HepG2 (cell line): ENCODE measurements around the gene P2RX1. TPM values are rescaled to one million over a fixed set of nuclear protein-coding genes. Genes with fewer than 3 reads are reported as not detected.

Source experiments
- ATAC-seq: fragments of 200-7000 bp; cut with Tn5 transposase; 3 replicates; pipeline ENCODE4 v1.9.1; 2020; ENCODE audit warnings: mild to moderate bottlenecking, moderate library complexity
- BruUV-seq: library from RNA; stranded (reverse); fragments of 400-500 nt; replicated peaks from 2 replicates; lab custom pipeline; 2021; lab: Mats Ljungman, UMichigan
- CTCF ChIA-PET: fragments of 300-600 bp; formaldehyde crosslinking; extraction: SDS; loops from one replicate; lab custom pipeline; 2021; ENCODE audit warnings: low total read pairs, inconsistent platforms, low intra/inter-chr PET ratio; lab: Yijun Ruan, JAX
- POLR2A ChIA-PET: fragments of 350-600 bp; sonication (Branson Sonifier 250); formaldehyde crosslinking; loops from one replicate; lab custom pipeline; 2020; ENCODE audit warnings: antibody characterized with exemption, inconsistent platforms; lab: Yijun Ruan, JAX
- DNase-seq: peaks from one replicate; pipeline ENCODE4 v3.0.0-alpha.2; 2015; ENCODE audit warnings: low spot score
- FAIRE-seq: peaks from 3 replicates; lab custom pipeline; 2011; peaks lifted over from hg19 to GRCh38; lab: Jason Lieb, UNC
- H2AFZ ChIP-seq: one replicate; pipeline ENCODE4 v1.6.1; 2011; ENCODE audit warnings: low read length, inconsistent platforms
- H3K27ac ChIP-seq: fragments of 300-600 bp; 3 replicates; pipeline ENCODE4 v1.8.0; 2011; ENCODE audit warnings: mixed run types, mild to moderate bottlenecking, mixed read lengths, low read length, inconsistent platforms; ENCODE audit not compliant: insufficient read depth; ENCODE audit errors: extremely low read length
- H3K27me3 ChIP-seq, 2 experiments: fragments of 200-600 bp in 1 of 2; 2 replicates in 1 of 2; 3 replicates in 1 of 2; pipeline versions ENCODE4 v1.6.0 to v1.8.0; 2011; ENCODE audit warnings: low read length in 2 of 2, mild to moderate bottlenecking in 2 of 2, moderate library complexity in 2 of 2, inconsistent platforms in 1 of 2; ENCODE audit not compliant: insufficient read depth in 2 of 2, control insufficient read depth in 1 of 2
- H3K36me3 ChIP-seq, 2 experiments: fragments of 200-600 bp in 1 of 2; replicated peaks in 1 of 2; 2 replicates in 1 of 2; 3 replicates in 1 of 2; pipeline versions ENCODE4 v1.5.1 to v1.8.0; 2011; ENCODE audit warnings: low read length in 2 of 2, inconsistent platforms in 1 of 2; ENCODE audit not compliant: insufficient read depth in 2 of 2, control insufficient read depth in 1 of 2
- H3K4me1 ChIP-seq: 2 replicates; pipeline ENCODE4 v1.5.1; 2012; ENCODE audit warnings: low read length, inconsistent platforms; ENCODE audit not compliant: insufficient read depth
- H3K4me2 ChIP-seq: 2 replicates; pipeline ENCODE4 v1.6.0; 2011; ENCODE audit warnings: low read depth, low read length, inconsistent platforms
- H3K4me3 ChIP-seq, 3 experiments: fragments of 200-600 bp in 1 of 3; sonication (generic), shearing (Covaris generic) in 1 of 3; replicated peaks in 1 of 3; 2 replicates each; pipeline ENCODE4 v1.5.1; 2011 to 2016; ENCODE audit warnings: low read length in 3 of 3, inconsistent platforms in 2 of 3, low read depth in 2 of 3, mild to moderate bottlenecking in 2 of 3, control low read depth in 1 of 3, mixed read lengths in 1 of 3; ENCODE audit not compliant: insufficient read depth in 1 of 3
- H3K79me2 ChIP-seq: one replicate; pipeline ENCODE4 v1.6.1; 2011; ENCODE audit warnings: low read length, inconsistent platforms; ENCODE audit not compliant: insufficient read depth
- H3K9ac ChIP-seq: 2 replicates; pipeline ENCODE4 v1.6.0; 2011; ENCODE audit warnings: mild to moderate bottlenecking, low read depth, low read length, inconsistent platforms; ENCODE audit not compliant: insufficient read depth
- H3K9me3 ChIP-seq: 2 replicates; pipeline ENCODE4 v1.5.1; 2012; ENCODE audit warnings: mild to moderate bottlenecking, low read length
- H4K20me1 ChIP-seq: 2 replicates; pipeline ENCODE4 v1.6.0; 2011; ENCODE audit warnings: inconsistent platforms, mild to moderate bottlenecking, low read length, moderate library complexity; ENCODE audit not compliant: insufficient read depth
- JUND ChIP-seq: sonication (generic); formaldehyde crosslinking; IDR thresholded peaks from 2 replicates; pipeline ENCODE4 v1.8.0; 2022; ENCODE audit warnings: mild to moderate bottlenecking, missing genetic modification reagents
- MAFK ChIP-seq, 2 experiments: IDR thresholded peaks in 1 of 2; conservative IDR thresholded peaks in 1 of 2; 2 replicates each; pipeline ENCODE4 v1.6.1; 2011; ENCODE audit warnings: improper control_type of control experiment in 2 of 2, low read length in 2 of 2
- POLR2A ChIP-seq, 2 experiments: IDR thresholded peaks; 2 replicates each; pipeline ENCODE4 v1.6.1; 2011; ENCODE audit warnings: low read depth in 2 of 2, low read length in 2 of 2, mild to moderate bottlenecking in 1 of 2, moderate library complexity in 1 of 2; ENCODE audit not compliant: insufficient read depth in 1 of 2
- SMC3 ChIP-seq: IDR thresholded peaks from 2 replicates; pipeline ENCODE4 v1.6.1; 2011; ENCODE audit warnings: low read length, improper control_type of control experiment
- ZNF234 ChIP-seq: sonication (generic); formaldehyde crosslinking; conservative IDR thresholded peaks from 2 replicates; pipeline ENCODE4 v1.5.1; 2020; ENCODE audit warnings: mild to moderate bottlenecking, missing genetic modification reagents
- ZNF703 ChIP-seq: sonication (generic); formaldehyde crosslinking; IDR thresholded peaks from 2 replicates; pipeline ENCODE4 v1.5.1; 2020; ENCODE audit warnings: missing genetic modification reagents, mild to moderate bottlenecking, moderate library complexity, borderline replicate concordance
- ZNF724P ChIP-seq: sonication (generic); formaldehyde crosslinking; IDR thresholded peaks from 2 replicates; pipeline ENCODE4 v1.8.0; 2022; ENCODE audit warnings: missing genetic modification reagents, borderline replicate concordance
- WGBS: methylation state at CpG from one replicate; pipeline ENCODE4 v1.1.6; 2017; ENCODE audit warnings: low lambda C conversion rate; 5-methylcytosine and 5-hydroxymethylcytosine counted together
- in situ Hi-C: cut with HindIII; loops from 2 replicates; pipeline ENCODE4 v1.10.0; 2017; ENCODE audit warnings: low pct_unique_long_range_greater_than_20kb; ENCODE audit not compliant: extremely low pct_ligation_motif_present
- intact Hi-C: fragments of 100-400 bp; cut with micrococcal nuclease; formaldehyde crosslinking; loops from one replicate; pipeline ENCODE4 v1.10.0; 2022; ENCODE audit not compliant: unreplicated experiment
- polyA plus RNA-seq, 8 experiments: library from polyadenylated mRNA; depleted of rRNA in 3 of 8; stranded (reverse) in 7 of 8; unstranded in 1 of 8; fragments of >200 nt; fragmentation: Illumina TruSeq in 4 of 8; extraction: Trizol in 4 of 8; gene quantifications; 2 replicates each; pipeline versions ENCODE4 v1.2.1 to v1.2.3, GENCODE V29; 2011 to 2016; ENCODE audit warnings: low read depth in 4 of 8, missing spikeins in 1 of 8, mixed read lengths in 1 of 8; ENCODE audit not compliant: insufficient read depth in 1 of 8
- total RNA-seq, 5 experiments: library from RNA; depleted of rRNA; stranded (reverse); fragments of >200 nt; fragmentation: Illumina TruSeq; extraction: Trizol; gene quantifications; 2 replicates each; pipeline ENCODE4 v1.2.3, GENCODE V29; 2016; ENCODE audit warnings: low read depth in 1 of 5
- TF ChIP-seq, protein P1 (sequence below): sonication (generic); formaldehyde crosslinking; IDR thresholded peaks from 2 replicates; pipeline ENCODE4 v1.4.0; 2020; ENCODE audit warnings: missing genetic modification reagents, borderline replicate concordance
- TF ChIP-seq, protein P2 (sequence below): sonication (generic); formaldehyde crosslinking; IDR thresholded peaks from 2 replicates; pipeline ENCODE4 v1.4.0; 2020; ENCODE audit warnings: mild to moderate bottlenecking, missing genetic modification reagents
- TF ChIP-seq, protein P3 (sequence below): sonication (generic); formaldehyde crosslinking; IDR thresholded peaks from 2 replicates; pipeline ENCODE4 v1.5.1; 2020; ENCODE audit warnings: mild to moderate bottlenecking, moderate library complexity, missing genetic modification reagents

P2RX1 gene
- total and polyA plus RNA-seq, 2 of the 13 experiments (the other 11 are each of a cell fraction or from before 2014, with no cell fraction given) = 0.04 to 0.50 TPM

GRCh38 chr17:3907483-3908216 lies 8.6 kb downstream of the P2RX1 start:
- intact Hi-C loops (loop anchor here (5.0 to 10.0 kb wide), 2 partner anchors 60 to 173 kb away; partner anchors contain the start of gene NCBP3), in situ Hi-C loops (loop anchor here (10.0 kb wide), 1 partner anchor 173 kb away; no protein-coding TSS in a partner anchor)
- POLR2A ChIA-PET = interaction anchor here (0.5 kb wide), 1 partner anchor 10 kb away, joined by 3 read pairs; no protein-coding TSS in a partner anchor
- FAIRE-seq = no peak
- no peaks in the 10 kb centered on the region for H3K79me2 ChIP-seq
- no TSS peak for BruUV-seq
- peak overlapping the region; percentile 9 for H3K4me2 ChIP-seq
- H3K4me3 ChIP-seq = no peak overlapping the region
- peaks cover 16% of the 10 kb centered on the region for H3K4me1 ChIP-seq
- no peak overlapping the region for H3K27ac ChIP-seq
- peak; percentile 67 for ATAC-seq
- no peaks in the 10 kb centered on the region for H3K9me3 ChIP-seq
- no peak overlapping the region for H3K9ac ChIP-seq
- CTCF ChIA-PET = interaction anchor here (0.7 to 1.2 kb wide), 3 partner anchors 44 to 64 kb away, joined by 3 to 4 read pairs (median 3); no protein-coding TSS in a partner anchor
- 11% methylated on average over 11 of the region's 11 CpGs for WGBS
- peaks cover 7 to 36% of the 10 kb centered on the region in 2 experiments for H3K27me3 ChIP-seq
- no peaks in the 10 kb centered on the region for H3K36me3 ChIP-seq
- H4K20me1 ChIP-seq = no peaks in the 10 kb centered on the region
- H2AFZ ChIP-seq = no peak overlapping the region
- peak; percentile 36 for DNase-seq
- TF ChIP-seq, protein P1, sequence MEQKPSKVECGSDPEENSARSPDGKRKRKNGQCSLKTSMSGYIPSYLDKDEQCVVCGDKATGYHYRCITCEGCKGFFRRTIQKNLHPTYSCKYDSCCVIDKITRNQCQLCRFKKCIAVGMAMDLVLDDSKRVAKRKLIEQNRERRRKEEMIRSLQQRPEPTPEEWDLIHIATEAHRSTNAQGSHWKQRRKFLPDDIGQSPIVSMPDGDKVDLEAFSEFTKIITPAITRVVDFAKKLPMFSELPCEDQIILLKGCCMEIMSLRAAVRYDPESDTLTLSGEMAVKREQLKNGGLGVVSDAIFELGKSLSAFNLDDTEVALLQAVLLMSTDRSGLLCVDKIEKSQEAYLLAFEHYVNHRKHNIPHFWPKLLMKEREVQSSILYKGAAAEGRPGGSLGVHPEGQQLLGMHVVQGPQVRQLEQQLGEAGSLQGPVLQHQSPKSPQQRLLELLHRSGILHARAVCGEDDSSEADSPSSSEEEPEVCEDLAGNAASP (CRISPR knock-in tag) = no peak
- TF ChIP-seq ZNF724P (no peak), ZNF703 (CRISPR knock-in tag) (no peak), SMC3 (peak; percentile 76), JUND (CRISPR knock-in tag) (no peak), ZNF234 (CRISPR knock-in tag) (no peak), POLR2A (IDR thresholded peaks at IDR 0.05; ENCODE audit: insufficient read depth in 1 of 2, low read depth in 2 of 2, low read length in 2 of 2) (no peak), MAFK (conservative IDR thresholded peaks at IDR 0.05 in 1 of 2, IDR thresholded peaks at IDR 0.05 in 1 of 2; ENCODE audit: low read length in 2 of 2) (no peak)
- TF ChIP-seq, protein P2, sequence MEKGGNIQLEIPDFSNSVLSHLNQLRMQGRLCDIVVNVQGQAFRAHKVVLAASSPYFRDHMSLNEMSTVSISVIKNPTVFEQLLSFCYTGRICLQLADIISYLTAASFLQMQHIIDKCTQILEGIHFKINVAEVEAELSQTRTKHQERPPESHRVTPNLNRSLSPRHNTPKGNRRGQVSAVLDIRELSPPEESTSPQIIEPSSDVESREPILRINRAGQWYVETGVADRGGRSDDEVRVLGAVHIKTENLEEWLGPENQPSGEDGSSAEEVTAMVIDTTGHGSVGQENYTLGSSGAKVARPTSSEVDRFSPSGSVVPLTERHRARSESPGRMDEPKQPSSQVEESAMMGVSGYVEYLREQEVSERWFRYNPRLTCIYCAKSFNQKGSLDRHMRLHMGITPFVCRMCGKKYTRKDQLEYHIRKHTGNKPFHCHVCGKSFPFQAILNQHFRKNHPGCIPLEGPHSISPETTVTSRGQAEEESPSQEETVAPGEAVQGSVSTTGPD = no peak
- TF ChIP-seq, protein P3, sequence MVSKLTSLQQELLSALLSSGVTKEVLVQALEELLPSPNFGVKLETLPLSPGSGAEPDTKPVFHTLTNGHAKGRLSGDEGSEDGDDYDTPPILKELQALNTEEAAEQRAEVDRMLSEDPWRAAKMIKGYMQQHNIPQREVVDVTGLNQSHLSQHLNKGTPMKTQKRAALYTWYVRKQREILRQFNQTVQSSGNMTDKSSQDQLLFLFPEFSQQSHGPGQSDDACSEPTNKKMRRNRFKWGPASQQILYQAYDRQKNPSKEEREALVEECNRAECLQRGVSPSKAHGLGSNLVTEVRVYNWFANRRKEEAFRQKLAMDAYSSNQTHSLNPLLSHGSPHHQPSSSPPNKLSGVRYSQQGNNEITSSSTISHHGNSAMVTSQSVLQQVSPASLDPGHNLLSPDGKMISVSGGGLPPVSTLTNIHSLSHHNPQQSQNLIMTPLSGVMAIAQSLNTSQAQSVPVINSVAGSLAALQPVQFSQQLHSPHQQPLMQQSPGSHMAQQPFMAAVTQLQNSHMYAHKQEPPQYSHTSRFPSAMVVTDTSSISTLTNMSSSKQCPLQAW (CRISPR knock-in tag) = peak; percentile 60
